OCI-LY3 (cell line): ENCODE measurements around the gene ABL1.

Experiments
- EZH2phosphoT487 ChIP-seq: fragments of 200-600 bp; shearing (Covaris generic); IDR thresholded peaks from 2 replicates; pipeline ENCODE4 v1.6.1; 2018; ENCODE audit warnings: antibody characterized with exemption, mixed run types, low read depth
- TF ChIP-seq, protein P1 (sequence below): fragments of 200-600, 300-600 bp; sonication (generic); IDR thresholded peaks from 2 replicates; pipeline ENCODE4 v1.5.1; 2014; ENCODE audit warnings: antibody characterized with exemption, low read length, low read depth

DNA sequence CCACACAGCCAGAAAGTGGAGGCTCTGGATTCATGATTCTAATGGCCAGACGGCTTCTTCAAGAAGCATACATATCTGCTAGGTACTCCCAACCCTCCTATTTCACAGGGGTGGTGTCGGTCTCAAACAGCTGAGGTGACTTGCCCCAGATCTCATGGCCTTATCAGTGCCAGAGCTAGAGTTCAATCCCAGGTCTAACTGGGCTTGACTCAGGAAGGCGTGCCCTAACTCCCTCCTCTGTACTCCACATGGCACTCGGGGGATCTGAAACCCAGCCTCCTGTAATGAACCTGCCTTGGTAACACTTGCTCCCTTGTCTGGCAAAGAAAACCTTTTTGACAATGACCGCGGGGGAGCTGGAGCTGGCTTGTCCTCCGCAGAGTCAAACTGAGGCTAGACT is 59.5 kb downstream of the ABL1 start:
- TF ChIP-seq, protein P1, sequence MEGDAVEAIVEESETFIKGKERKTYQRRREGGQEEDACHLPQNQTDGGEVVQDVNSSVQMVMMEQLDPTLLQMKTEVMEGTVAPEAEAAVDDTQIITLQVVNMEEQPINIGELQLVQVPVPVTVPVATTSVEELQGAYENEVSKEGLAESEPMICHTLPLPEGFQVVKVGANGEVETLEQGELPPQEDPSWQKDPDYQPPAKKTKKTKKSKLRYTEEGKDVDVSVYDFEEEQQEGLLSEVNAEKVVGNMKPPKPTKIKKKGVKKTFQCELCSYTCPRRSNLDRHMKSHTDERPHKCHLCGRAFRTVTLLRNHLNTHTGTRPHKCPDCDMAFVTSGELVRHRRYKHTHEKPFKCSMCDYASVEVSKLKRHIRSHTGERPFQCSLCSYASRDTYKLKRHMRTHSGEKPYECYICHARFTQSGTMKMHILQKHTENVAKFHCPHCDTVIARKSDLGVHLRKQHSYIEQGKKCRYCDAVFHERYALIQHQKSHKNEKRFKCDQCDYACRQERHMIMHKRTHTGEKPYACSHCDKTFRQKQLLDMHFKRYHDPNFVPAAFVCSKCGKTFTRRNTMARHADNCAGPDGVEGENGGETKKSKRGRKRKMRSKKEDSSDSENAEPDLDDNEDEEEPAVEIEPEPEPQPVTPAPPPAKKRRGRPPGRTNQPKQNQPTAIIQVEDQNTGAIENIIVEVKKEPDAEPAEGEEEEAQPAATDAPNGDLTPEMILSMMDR: no peak
- TF ChIP-seq EZH2phosphoT487: no peak
